HG03045 (cell line): ENCODE data around the gene FKBP6.
"Not testable (repeated sequence)": the region's sequence is repeated elsewhere in the genome, so short reads cannot be mapped to it uniquely, and the experiment has no call there.

Source experiments
- ATAC-seq: cut with Tn5 transposase; IDR thresholded peaks from one replicate; pipeline ENCODE4 v1.9.1; 2021; ENCODE audit warnings: mild to moderate bottlenecking, moderate library complexity; ENCODE audit not compliant: unreplicated experiment

The FKBP6 gene

GRCh38 chr7:73327922-73328321, at the start of gene FKBP6, which contains the start of gene TRIM50:
Gene FKBP6 (plus strand): TSS chr7:73328161. CDS start chr7:73328429, 268 bp downstream.
Gene TRIM50 (minus strand): TSS chr7:73328082. CDS start chr7:73324787, 3,295 bp downstream.
- not testable (repeated sequence) for ATAC-seq

DNA sequence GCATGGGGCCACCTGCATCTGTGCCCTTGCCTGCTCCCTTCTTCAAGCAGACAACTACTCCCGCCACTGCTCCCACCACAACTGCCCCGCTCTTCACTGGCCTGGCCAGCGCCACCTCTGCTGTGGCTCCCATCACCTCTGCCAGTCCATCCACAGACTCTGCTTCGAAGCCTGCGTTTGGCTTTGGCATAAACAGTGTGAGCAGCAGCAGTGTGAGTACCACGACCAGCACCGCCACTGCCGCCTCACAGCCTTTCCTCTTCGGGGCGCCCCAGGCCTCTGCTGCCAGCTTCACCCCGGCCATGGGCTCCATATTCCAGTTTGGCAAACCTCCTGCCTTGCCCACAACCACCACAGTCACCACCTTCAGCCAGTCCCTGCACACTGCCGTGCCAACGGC, 30.7 kb upstream of the FKBP6 start:
- not testable (repeated sequence) for ATAC-seq

GRCh38 chr7:73297706-73298105, 30.3 kb upstream of the FKBP6 start:
- ATAC-seq = not testable (repeated sequence)

DNA sequence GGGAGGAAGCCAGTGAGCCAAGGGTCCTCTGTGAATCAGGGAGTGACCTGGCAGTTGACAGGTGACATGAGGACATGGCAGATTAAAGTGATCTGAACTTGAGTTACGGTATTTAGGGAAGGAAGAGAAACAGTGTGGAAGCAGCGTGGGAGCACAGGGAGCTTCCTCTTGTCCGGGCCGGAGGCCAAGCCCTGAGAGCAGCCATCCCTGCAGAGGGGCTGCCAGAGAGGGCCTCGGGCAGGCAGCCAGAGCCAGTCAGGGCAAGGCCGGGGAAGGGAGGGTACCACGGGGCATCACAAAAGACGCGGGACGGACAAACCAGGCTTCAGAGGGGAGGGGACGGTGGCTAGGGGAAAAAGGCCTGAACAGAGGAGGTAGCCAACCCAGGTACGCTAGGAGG, 28.1 kb upstream of the FKBP6 start:
- not testable (repeated sequence) for ATAC-seq

DNA sequence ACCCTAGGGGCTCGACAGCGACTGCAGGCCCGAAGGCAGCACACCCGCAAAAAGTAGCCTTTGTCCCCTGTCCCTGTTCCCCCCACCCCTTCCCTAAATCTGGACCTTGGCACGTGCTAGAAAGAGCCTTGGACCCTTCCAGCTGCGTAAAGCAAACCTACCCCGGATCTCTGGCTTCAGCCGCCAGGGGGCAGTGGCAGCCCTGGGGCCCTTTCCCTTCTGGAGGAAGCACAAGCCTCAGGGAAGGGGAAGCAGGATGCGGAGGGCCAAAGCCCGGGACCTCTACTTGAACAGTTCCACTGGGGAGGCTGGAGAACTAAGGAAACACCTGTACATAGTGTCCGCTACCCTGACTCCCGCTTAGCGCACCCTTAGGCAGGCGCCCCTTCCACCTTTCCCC, 26.9 kb upstream of the FKBP6 start:
- not testable (repeated sequence) for ATAC-seq

- not testable (repeated sequence) for ATAC-seq
These were observed 25.1 kb upstream of the FKBP6 start for GRCh38 chr7:73302846-73303245.

GRCh38 chr7:73303546-73303945, 24.4 kb upstream of the FKBP6 start:
- ATAC-seq = no peak

GRCh38 chr7:73304071-73304470, 23.9 kb upstream of the FKBP6 start:
- no peak for ATAC-seq

DNA sequence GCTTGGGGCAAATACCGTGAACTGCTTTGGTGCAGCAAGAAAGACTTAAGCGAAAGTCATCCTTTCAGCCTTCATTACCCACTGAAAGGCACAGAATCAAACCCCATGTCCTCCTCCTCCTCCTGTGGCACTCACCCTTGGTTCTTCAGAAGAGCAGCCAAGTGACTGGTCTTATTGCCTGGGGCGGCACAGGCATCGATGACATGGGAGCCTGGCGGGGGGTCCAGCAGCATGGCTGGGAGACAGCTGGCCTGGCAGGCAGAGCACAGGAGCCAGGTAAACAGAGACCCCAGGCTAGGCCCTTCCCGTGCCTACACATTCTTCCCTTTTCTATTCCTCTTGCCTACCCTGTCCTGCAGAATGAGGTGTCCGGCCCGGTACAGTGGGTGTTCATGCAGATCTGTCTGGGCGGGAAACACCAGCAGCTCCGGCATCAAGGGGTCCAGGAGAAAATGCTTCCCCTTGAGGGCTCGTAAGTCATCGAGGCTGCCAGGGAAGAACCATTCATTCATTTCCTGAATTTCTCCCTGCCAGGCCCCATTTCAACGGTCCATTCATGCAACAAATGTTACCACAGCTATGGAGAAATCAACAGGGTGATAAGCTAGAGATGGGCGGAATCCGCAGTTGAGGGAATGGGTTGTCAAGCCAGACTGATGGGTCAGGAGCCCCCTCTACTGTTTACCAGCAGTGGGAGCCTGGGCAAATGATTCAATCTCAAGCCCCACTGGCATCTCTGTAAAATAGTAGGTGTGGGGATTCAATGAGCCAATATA, 23.2 kb upstream of the FKBP6 start:
- ATAC-seq = not testable (repeated sequence)

DNA sequence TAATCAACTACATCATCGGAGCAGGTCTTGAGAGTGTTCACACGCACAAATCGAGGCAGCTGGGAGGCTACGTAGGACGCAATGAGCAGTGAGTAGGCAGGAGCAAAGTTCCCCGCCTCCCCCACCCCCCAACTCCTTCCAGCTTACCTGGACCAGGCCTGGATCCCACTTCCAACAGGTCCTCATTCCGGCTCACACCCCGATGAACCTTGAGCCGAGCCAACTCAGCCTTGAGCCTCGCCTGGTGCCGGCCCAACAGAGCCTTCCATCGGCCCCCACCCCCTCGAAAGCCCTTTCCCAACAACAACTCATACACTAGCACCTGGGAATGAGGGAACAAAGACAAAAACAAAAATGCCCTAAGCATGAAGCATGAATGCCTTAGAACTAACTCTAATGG, 20.5 kb upstream of the FKBP6 start:
- ATAC-seq = no peak

GRCh38 chr7:73308074-73308664, 19.8 kb upstream of the FKBP6 start:
- ATAC-seq = peak; percentile 41

DNA sequence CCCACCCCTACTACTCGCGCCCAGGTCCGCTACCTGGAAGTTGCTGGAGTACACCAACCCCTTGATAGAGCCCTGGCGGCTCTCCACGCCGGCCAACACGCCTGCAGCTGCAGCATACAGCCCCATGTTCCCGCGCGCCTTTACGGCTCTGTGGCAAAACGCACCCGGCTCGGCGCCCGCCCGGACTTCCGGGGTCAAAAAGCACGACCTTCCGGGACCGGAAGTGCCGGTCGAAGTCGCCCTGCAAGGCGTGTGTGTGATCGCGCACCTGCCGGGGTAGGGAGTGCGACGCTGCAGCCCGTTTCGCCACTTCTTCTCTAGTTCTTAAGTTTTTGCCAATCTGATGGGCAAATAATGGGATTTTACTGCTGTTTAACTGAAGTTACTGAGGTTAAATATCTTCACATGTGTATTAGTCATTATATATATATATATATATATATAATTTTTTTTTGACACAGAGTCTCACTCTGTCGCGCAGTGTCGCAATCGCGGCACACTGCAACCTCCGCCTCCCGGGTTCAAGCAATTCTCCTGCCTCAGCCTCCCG, 19.2 kb upstream of the FKBP6 start, which contains the start of gene NSUN5:
Gene NSUN5 (minus strand): TSS at position 162 of the 550 bp plus-strand sequence. CDS start 36 bp downstream, at position 126.
- ATAC-seq = peak; percentile 79

GRCh38 chr7:73311421-73311820, 16.5 kb upstream of the FKBP6 start:
- ATAC-seq = not testable (repeated sequence)

DNA sequence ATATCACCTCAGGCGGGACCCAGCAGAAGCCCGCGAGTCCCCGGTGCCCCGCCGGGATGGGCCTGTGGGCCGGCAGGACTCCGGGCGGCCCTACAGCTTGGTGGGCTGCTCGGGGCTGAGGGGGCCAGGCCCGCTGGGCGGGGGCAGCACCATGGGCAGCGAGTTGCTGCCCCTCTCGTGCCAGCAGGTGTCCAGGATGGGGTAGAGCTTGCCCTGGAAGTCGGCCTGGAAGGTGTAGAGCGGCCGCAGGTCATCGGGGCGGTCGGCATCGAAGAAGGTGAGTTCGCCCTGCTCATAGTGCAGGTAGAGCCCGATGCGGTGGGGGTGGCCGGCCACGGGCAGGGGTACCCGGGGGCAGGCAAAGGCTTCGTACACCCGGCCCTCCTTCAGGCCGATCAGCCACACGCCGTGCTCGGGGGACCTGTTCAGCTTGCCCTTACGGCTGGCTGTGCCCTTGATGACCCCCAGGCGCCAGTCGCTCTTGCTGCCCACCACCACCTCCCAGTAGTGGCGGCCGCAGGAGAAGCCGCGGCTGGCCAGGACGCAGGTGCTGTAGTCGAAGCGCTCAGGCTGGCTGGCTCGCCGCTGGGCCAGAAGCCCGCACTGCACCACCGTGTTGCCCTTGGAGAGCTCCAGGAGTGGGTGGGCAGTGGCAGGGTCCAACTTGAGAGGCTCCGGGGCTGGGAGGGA, 15.0 kb upstream of the FKBP6 start:
- no peak for ATAC-seq

DNA sequence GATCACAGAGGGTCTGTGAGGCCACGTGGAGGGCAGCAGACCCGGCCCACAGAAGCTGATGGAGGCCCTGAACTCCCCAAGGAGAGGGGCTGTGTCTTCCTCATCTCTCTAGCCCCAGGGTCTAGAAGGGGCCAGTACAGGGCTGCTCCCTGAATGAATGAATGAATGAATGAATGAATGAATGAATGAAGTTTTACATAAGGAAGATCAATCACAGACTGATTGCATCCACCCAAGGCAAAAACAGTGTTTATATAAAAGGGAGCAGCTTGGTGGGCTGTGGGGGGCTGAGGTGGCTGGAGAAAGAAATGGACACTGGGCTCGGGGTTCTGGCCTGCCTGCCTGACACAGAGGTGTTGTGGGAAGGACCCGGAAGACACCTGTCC, 14.4 kb upstream of the FKBP6 start:
- ATAC-seq = no peak

- ATAC-seq = no peak
These were observed 13.7 kb upstream of the FKBP6 start for GRCh38 chr7:73314271-73314670.

GRCh38 chr7:73316521-73316920, 11.4 kb upstream of the FKBP6 start:
- ATAC-seq = no peak

- ATAC-seq = not testable (repeated sequence)
These were observed 9.2 kb upstream of the FKBP6 start for GRCh38 chr7:73318656-73319204.

- not testable (repeated sequence) for ATAC-seq
These were observed 8.4 kb upstream of the FKBP6 start for GRCh38 chr7:73319541-73319940.

- not testable (repeated sequence) for ATAC-seq
These were observed 8.0 kb upstream of the FKBP6 start for GRCh38 chr7:73320009-73320408.
